GM18861 (cell line): ENCODE results near the gene CA4.
"Not testable (repeated sequence)": the region's sequence is repeated elsewhere in the genome, so short reads cannot be mapped to it uniquely, and the experiment has no call there.

Source experiments
- ATAC-seq: cut with Tn5 transposase; IDR thresholded peaks from one replicate; pipeline ENCODE4 v1.9.1; 2021; ENCODE audit not compliant: unreplicated experiment

CA4 gene

GRCh38 chr17:60149691-60150582, at the start of gene CA4:
Gene CA4, plus strand, starts transcription at chr17:60149973. Its CDS starts 62 bp downstream, at chr17:60150035.
- no peak for ATAC-seq

- not testable (repeated sequence) for ATAC-seq
These were observed 49.2 kb upstream of the CA4 start for GRCh38 chr17:60100577-60100976.

- not testable (repeated sequence) for ATAC-seq
These were observed 47.6 kb upstream of the CA4 start for GRCh38 chr17:60102015-60102631.

- ATAC-seq: no peak
These were observed 47.1 kb upstream of the CA4 start for GRCh38 chr17:60102632-60103096.

- ATAC-seq: no peak
These were observed 45.8 kb upstream of the CA4 start for GRCh38 chr17:60103957-60104356.

GRCh38 chr17:60106340-60107059, 43.3 kb upstream of the CA4 start:
- ATAC-seq: no peak

- ATAC-seq: no peak
These were observed 42.1 kb upstream of the CA4 start for GRCh38 chr17:60107526-60108257.

GRCh38 chr17:60108309-60108708, 41.5 kb upstream of the CA4 start:
- ATAC-seq: not testable (repeated sequence)

GRCh38 chr17:60108712-60109111, 41.1 kb upstream of the CA4 start:
- ATAC-seq: no peak

GRCh38 chr17:60109161-60109560, 40.6 kb upstream of the CA4 start:
- no peak for ATAC-seq

GRCh38 chr17:60110586-60110985, 39.2 kb upstream of the CA4 start:
- ATAC-seq: no peak

- ATAC-seq: not testable (repeated sequence)
These were observed 38.1 kb upstream of the CA4 start for GRCh38 chr17:60111661-60112060.

- not testable (repeated sequence) for ATAC-seq
These were observed 34.4 kb upstream of the CA4 start for GRCh38 chr17:60115364-60115763.

GRCh38 chr17:60116196-60116595, 33.6 kb upstream of the CA4 start:
- not testable (repeated sequence) for ATAC-seq

GRCh38 chr17:60119162-60119561, 30.6 kb upstream of the CA4 start:
- ATAC-seq: not testable (repeated sequence)

GRCh38 chr17:60119807-60120748, 29.7 kb upstream of the CA4 start:
- ATAC-seq: not testable (repeated sequence)

GRCh38 chr17:60127068-60128064, 22.4 kb upstream of the CA4 start:
- no peak for ATAC-seq

GRCh38 chr17:60128171-60128859, 21.5 kb upstream of the CA4 start:
- ATAC-seq: no peak
